HG03108 (cell line): ENCODE measurements around the gene TBX4.

Experiments
- ATAC-seq: cut with Tn5 transposase; IDR thresholded peaks from one replicate; pipeline ENCODE4 v1.9.1; 2021; ENCODE audit warnings: moderate library complexity; ENCODE audit not compliant: unreplicated experiment

The TBX4 gene

DNA sequence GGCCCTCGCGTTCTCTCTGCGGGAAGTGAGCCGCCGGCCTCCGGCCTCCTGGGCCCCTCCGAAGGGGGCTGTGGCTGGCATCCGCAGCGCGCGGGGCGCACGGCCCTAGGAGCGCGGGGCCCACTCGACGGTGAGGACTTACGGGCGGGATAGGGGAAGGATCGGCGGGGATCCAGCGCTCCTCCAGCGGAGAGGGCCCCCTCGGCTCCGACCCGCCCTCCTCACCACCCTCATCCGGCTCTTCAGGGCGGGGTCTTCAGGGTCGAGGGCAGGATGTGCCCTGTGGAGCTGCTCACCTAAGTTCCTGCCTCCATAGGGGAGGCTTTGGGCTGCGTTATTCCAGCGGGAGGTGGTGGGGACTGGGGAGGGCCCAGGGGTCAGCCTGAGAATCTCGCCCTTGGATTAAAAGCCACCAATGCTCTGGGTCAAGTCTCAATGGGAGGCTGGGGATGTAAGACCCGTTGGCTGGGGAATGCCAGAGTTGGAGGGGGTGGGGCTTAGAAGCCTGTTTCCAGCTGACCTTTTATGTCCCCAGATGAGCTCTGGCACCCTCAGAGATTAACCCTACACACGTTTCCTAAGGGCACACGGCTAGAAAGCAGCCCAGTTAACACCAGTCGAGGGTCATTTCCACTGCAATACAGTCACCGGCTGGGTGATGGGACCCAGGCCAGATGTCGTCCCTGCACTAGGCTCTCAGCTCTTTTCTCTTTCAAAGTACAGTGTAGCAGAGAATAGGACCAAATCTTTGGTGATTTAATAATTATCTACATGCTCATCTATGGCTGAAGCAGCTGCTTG, 39.2 kb upstream of the TBX4 start:
- ATAC-seq: no peak

DNA sequence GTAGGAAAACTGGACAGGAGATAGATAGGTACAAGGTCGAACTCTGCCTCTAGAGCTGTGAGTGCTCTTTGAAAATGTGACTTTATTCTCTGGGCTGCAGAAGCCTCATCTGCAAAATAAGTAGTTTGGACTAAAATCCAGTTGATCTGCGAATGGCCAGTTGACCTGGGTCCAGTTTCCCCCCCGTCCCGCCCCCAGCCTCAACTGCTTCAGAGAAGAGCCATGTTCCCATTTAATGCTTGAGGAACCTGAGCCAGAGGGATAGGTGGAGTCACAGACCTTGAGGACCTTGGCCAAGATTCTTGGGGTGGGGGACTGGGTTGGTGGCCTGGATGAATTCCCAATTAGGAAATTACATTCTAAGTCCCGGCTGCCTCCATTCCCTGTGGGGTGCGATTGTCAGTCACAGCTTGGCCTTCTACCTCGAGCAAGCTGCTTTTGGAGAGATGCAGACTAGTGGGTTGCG, 38.5 kb upstream of the TBX4 start:
- no peak for ATAC-seq

DNA sequence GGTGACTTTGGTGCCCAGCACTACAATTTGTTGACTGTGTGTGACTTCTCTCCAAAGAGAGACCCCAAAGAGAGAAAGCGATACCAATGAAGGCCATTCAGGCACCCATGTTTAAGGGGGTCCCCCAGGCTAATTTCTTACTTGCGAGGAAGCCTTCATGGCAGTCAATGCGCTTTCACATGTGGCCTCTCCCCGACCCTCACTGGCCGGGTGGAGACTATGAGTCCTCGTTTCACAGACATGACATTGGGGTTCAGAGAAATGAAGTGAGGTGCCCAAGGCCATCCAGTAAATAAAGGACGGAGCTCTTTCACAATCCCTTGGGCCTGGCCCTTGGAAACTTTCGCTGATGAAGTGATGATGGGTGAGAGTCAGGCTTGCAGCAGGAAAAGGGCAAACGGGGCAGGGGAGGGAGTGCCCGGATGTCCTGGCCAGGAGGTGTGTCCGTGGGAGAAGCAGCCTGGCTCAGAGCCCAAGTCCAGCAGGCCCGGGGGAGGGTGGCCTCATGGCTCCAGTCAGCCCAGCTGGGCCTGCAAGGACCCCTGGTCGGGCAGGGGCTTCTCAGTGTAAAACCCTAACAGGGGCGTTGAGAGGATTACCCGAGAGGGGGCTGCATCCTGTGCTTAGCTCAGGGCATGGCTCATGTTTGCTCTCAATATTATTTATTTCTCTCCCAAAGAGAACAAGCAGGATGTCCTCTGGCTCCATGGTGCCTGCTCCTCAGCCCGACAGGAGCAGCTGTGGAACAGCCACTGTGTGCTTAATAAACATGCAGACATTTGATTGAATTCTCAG, 37.9 kb upstream of the TBX4 start:
- ATAC-seq: no peak

DNA sequence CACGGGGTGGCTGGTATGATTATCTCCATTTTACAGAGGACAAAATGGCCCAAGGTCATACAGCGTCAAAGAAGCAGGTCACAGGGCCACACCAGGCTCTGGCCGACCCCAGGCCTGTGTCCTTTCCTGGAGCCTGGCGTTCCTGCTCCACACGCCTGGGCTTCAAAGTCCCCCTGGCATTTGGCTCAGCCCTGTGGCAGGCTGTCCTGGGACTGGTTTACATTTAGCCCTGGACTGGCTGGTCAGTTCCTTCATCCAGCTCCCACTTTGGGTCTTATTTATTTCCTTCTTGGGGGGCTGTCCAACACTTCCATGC, 37.3 kb upstream of the TBX4 start:
- no peak for ATAC-seq

DNA sequence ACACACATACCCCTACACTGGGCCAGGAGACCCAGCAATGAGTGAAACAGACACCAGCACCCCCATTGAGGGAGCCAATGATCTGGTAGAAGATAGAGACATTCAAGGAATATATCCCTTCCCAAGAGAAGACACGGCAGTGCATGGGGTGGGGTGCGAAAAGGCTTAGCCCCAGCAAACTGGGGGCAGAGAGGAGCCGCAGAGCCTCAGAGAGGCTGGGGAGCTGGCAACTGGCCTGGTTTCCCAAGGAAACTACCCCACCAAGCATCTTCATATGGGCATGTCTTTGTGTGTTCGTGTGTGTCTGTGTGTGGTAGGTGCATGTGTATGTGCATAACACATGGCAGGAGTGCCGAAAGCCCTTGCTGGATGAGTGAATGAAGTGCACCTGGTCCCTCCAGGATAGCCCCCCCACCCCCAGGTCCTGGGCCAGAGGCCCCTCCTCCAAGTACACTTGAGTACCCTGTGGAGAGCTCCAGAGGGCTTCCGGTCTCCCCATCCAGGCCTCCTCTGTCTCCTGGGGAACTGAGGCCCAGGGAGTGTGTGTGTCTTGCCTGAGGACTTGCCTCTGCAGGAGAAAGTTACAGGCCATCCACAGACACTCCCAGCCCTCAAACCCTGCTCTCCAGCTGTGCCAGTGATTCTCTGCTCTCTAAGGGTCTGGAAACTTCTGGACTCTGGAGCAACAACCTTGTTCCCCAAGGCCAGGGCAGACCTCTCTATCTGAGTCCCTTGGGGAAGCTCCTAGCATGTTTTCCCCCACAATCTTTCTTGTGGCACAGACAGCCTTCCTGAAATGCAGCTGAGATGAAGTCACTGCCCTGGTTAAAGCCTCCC, 36.6 kb upstream of the TBX4 start:
- ATAC-seq: no peak

DNA sequence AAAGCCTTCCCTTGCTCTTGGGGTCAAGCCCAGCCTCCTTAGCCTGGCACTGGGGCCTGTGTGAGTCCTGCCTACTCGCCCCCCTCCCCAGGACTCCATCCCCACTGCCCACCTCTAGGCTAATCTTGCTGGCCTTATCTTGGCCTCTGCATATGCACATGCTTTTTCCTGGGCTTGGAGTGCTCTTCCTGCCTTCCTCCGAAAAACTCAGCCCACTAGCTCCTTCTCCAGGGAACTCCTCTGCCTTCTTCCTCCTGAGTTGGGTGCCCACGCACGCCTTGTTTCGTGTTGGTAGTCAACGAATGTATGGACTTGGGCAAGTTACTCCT, 36.0 kb upstream of the TBX4 start:
- no peak for ATAC-seq

DNA sequence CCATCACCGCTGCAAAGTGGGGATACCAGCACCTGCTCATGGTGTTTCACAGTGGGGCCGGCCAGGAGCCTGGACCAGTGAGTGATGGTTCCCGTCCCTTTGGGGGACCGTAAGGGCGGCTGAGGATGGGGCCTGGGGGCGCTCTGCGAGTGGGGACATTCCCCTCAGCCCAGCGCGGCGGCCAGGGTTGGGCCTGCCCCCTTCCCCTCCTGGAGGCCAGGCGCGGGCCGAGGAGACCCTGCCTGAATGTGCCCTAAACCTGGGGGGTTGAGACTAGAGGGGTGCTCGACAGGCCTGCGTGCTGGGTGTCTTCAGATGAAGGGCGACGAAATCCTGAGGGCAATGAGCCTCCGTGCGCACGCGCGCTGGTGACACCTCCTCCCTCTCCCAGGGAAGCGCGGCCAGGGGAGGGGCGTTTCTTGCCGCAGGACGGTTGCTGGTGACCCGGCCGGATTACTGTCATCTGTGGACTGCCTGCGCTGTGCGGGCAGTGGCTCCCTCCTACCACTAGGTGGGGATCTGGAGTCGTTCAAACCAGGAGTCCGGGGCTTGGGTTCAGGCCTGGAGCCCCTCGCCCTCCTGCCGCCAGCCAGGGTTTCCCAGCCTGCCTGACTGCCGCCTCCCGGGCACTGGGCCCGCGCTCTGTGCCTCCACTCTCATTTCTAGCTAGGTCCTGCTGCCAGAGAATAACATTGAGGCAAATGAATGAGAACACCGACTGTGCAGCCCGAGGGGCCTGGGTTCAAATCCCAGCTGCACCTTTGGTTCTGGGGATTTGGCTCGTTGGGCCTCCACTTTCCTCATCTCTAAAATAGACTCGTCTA, 35.5 kb upstream of the TBX4 start:
- no peak for ATAC-seq

DNA sequence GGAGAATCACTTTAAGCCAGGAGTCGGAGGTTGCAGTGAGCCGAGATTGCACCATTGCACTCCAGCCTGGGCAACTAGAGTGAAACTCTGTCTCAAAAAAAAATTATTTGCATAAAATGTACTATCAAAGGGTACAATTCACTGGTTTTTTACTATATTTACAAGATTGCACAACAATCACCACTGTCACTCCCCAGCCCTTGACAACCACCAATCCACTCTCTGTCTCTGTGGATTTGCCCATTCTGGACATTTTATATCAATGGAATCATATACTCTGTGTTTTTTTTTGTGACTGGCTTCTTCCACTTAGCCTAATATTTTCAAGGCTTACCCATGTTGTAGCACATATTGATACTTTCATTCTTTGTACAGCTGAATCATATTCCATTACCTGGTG, 33.8 kb upstream of the TBX4 start:
- no peak for ATAC-seq

DNA sequence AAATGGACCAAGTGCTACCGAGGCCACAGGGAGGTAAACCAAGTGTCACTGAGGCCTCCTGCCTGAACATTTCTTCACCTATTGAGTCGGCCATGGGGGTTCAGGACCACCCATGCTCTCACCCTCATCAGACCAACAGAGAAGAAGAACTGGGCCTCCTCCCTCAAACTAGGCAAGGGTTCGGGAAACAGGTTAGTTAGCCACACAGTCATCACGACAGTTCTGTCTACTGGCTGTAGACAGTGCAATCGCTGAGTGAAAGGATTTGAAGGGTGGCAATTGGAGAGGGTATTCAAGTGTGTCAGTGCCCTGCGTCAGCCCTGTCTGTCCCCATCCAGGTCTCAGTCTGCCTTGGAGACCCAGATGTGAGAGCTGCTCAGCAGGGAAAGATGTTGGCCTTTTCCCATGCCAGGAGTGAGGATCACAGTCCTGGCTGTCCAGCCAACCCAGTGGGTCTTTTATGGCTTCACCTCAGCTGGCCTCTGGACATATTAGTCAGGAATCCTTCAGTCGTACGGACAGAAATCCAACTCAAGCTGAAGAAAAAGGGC, 32.7 kb upstream of the TBX4 start:
- no peak for ATAC-seq

DNA sequence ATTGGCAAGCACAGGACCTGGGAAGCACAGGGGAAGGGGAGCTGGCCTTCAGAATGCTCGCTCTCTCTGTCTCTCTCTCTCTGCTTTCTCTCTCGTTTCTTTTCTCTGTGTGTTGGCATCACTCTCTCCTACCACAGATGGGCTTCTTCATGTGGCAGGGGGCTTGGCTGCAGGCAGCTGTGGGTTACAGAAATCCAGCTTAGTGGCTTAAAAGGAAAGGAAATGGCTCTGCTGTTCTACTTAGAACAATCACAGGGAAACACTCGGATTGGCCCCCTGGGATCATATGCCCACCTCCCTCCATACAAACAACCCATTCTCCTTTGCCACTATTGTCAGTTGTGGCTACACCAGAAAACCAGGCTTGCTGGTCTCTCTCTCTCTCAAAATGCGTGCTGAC, 32.2 kb upstream of the TBX4 start:
- no peak for ATAC-seq

DNA sequence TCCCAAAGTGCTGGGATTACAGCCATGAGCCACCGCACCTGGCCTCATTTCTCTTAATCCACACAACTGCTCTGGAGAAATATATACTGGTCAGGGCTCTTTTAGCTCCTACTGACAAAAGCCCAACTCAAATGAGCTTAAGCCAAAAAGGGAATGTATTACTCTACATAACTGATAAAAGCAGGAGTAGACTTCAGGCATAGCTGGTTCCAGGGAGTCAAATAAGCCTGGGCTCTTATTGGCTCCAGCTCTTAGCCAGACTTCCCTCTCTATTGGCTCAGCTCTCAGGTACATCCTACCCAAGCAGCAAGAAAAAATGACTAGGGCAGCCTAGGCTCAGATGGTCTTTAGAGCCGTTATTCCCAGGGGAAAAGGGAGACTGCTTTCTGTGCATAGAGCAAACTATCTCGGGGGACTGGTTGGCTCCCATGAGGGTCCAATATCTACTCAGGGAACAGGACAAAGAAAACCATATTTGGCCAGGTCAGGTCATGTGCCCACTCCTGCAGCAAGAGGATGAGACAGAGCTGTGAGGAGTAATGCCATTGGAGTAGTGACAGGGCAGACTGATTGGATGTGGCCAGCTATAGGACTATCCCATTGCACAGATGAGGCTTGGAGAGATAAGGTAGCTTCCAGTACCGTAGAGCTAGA, 31.4 kb upstream of the TBX4 start:
- ATAC-seq: no peak

DNA sequence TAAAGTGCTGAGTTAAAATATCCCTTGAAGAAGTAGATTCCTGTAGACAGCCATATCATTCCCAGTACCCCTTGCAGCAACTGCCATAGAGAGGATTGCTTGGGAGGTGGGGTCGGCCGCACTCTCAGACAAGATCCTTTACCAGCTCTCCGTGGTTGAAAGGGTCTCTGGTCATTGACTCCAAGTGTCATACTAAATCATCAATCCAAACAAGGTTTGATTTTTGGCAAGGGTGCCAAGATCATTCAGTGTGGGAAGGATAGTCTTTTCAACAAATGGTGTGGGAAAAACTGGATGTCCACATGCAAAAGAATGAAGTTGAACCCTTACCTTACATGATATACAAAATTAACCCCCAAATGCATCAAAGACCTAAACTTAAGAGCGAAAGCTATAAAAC, 30.8 kb upstream of the TBX4 start:
- ATAC-seq: no peak

DNA sequence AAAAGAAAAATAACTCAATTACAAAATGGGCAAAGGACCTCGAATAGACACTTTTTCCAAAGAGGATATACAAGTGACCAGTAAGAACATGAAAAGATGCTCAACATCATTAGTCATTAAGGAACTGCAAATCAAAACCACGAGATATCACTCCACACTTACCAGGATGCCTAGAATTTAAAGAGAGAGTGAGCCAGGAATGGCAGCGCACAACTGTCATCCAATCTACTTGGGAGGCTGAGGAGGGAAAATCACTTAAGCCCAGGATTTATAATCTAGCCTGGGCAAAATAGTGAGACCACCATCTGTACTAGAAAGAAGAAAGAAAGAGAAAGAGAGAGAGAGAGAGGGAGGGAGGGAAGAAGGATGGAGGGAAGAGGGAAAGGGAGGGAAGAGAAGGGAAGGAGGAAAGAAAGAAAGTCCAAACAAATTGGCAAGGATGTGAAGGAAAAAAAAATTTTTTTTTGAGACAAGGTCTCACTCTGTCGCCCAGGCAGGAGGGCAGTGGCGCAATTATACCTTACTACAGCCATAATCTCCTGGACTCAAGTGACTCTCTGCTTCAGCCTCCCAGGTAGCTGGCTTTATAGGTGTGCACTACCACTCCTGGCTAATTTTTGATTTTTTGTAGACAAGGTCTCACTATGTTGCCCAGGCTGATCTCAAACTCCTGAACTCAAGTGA, 30.0 kb upstream of the TBX4 start:
- ATAC-seq: no peak

DNA sequence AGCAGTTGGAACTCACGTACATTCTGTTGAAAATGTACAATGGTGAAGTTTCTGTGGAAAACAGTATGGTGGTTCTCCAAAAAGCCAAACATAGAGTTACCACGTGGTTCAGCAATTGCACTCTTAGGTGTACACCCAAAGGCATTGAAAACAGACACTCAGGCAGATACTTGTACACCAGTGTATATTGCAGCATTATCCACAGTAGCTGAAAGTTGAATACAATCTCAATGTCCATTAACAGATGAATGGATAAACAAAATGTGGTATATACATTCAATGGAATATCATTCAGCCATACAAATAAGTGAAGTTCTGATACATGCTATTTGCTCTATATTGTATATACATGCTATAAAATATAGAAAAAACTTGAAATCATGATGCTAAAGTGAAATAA, 29.4 kb upstream of the TBX4 start:
- no peak for ATAC-seq

DNA sequence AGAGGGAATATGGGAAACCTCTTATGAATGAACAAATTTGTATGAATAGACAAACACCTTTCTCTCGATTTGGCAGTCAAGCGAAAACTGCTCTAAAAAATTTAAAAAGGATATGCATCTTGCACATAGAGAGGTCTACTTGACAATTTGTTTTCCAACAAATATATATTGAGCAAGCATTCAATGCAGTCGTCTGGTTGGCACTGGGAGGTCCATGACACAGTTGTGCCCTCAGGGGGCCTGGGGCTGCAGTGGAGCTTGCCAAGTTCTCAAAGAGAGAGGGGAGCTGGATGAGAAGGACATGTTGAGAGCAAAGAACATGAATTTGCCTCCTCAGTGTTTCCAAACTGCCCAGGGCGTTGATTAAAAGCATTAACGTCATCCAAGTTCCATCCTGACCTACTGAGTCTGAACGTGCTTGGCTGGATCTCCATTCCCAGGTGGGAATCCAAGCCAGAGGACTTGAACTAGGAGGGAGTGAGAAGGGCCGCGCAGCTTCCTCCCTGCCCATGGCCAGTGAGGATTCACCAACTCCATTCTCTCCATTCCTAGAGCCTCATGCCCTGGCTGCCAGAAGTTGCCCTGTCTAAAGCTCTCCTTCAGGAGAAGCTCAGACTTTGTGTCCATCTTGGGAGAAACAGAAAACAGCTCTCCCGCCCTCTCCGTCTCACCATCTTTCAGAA, 28.1 kb upstream of the TBX4 start:
- no peak for ATAC-seq

DNA sequence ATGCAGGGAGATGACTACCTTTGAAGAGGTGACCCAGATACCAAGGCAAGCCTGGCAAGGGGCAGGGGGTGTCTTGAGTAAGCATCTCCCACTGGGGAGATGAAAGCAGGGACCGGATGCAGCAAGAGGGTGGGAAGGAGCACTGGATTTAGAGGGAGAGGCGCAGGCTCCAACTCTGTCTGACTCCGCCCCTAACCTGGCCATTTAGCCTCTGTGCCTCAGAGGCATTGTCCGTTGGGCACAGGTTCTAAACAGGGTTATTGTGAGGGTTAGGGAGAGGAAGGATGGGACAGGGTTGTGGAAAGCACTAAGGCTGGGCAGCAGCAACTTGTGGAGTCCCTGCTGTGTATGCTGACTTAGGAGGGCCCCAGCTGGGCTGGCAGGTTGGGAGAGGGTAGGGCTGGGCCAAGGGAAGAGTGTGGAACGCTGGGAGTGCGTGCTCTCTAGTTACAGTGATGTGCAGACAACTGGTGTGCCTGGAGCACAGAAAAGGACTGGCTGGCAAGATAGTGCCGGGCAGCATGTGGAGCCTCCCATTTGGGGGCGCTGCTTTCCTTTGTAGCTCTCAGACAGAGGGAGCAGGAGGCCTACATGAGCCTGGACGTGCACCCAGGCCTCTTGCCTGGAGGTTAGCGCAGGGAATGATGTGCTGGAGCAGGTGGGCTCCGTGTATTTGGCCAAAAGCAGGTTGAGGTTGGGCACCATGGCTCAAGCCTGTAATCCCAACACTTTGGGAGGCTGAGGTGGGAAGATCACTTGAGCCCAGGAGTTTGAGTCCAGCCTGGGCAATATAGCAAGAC, 26.3 kb upstream of the TBX4 start:
- no peak for ATAC-seq

DNA sequence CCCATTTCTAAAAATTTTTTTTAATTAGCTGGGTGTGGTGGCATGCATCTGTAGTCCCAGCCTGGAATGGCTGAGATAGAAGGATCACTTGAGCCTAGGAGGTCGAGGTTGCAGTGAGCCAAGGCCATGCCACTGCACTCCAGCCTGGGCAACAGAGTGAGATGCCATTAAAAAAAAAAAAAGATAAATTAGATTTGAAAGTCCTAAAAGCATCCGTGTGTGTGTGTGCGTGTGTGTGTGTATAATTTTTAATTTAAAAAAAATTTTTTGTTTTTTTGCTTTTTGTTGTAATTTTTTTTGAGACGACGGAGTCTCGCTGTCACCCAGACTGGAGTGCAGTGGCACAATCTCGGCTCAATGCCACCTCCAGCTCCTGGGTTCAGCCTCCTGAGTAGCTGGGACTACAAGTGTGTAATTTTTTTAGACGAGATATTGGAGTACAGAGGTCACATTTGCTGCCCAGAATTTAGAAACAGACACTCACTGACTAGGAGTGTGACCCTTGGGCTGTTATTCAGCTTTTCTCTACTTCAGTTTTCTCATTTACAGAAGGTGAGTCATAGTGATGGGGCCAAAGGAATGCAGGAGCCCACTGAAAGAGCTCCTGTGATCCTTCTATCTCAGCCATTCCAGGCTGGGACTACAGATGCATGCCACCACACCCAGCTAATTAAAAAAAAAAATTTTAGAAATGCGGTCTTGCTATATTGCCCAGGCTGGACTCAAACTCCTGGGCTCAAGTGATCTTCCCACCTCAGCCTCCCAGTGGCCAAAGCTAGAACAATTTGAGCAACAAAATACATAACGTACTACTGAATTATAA, 25.5 kb upstream of the TBX4 start:
- no peak for ATAC-seq
